Duodenal mucosa (tissue), 2 donors: ENCODE measurements around the gene XPC.

Source experiments
- H3K27ac ChIP-seq: one replicate; pipeline ENCODE4 v1.7.0; 2013; ENCODE audit warnings: low read depth, low read length
- H3K27me3 ChIP-seq, 2 donors: one replicate each; pipeline ENCODE4 v1.7.0; 2013; ENCODE audit warnings: low read length in 2 of 2, control low read depth in 1 of 2; ENCODE audit not compliant: insufficient read depth in 2 of 2, control insufficient read depth in 1 of 2
- H3K36me3 ChIP-seq, 2 donors: one replicate each; pipeline ENCODE4 v1.7.0; 2013; ENCODE audit warnings: low read length in 2 of 2, control low read depth in 1 of 2; ENCODE audit not compliant: insufficient read depth in 2 of 2, control insufficient read depth in 1 of 2
- H3K4me1 ChIP-seq, 2 donors: one replicate each; pipeline ENCODE4 v1.7.0; 2013; ENCODE audit warnings: low read length in 2 of 2, control low read depth in 1 of 2; ENCODE audit not compliant: insufficient read depth in 2 of 2, control insufficient read depth in 1 of 2
- H3K4me3 ChIP-seq, 2 donors: one replicate each; pipeline ENCODE4 v1.7.0; 2013; ENCODE audit warnings: low read length in 2 of 2, low read depth in 1 of 2
- H3K9ac ChIP-seq, 2 donors: one replicate each; pipeline ENCODE4 v1.7.0; 2013; ENCODE audit warnings: low read length in 2 of 2, low read depth in 1 of 2
- H3K9me3 ChIP-seq, 2 donors: one replicate each; pipeline ENCODE4 v1.7.0; 2013; ENCODE audit warnings: low read length in 2 of 2, control low read depth in 1 of 2; ENCODE audit not compliant: control insufficient read depth in 1 of 2

Gene XPC

GRCh38 chr3:14151471-14152083 lies 26.8 kb downstream of the XPC start:
- Histone ChIP-seq H3K9me3 (no peaks in the 10 kb centered on the region), H3K27me3 (no peaks in the 10 kb centered on the region), H3K4me3 (no peak overlapping the region), H3K36me3 (peaks cover 25 to 74% of the 10 kb centered on the region in 2 donors), H3K27ac (no peak overlapping the region), H3K4me1 (peaks cover 0 to 11% of the 10 kb centered on the region in 2 donors), H3K9ac (no peak overlapping the region)

- Histone ChIP-seq H3K27ac (no peak overlapping the region), H3K4me1 (peaks cover 1 to 11% of the 10 kb centered on the region in 2 donors), H3K9me3 (no peaks in the 10 kb centered on the region), H3K27me3 (no peaks in the 10 kb centered on the region), H3K4me3 (no peak overlapping the region), H3K9ac (no peak overlapping the region), H3K36me3 (peaks cover 26 to 72% of the 10 kb centered on the region in 2 donors)
Observed at GRCh38 chr3:14150491-14151230, 27.7 kb downstream of the XPC start.

- Histone ChIP-seq H3K27ac (no peak overlapping the region), H3K27me3 (no peaks in the 10 kb centered on the region), H3K36me3 (peaks cover 30 to 75% of the 10 kb centered on the region in 2 donors), H3K4me3 (no peak overlapping the region), H3K9me3 (no peaks in the 10 kb centered on the region), H3K4me1 (peaks cover 7 to 17% of the 10 kb centered on the region in 2 donors), H3K9ac (no peak overlapping the region)
Observed at GRCh38 chr3:14150078-14150477, 28.3 kb downstream of the XPC start.

- Histone ChIP-seq H3K36me3 (peaks cover 22 to 59% of the 10 kb centered on the region in 2 donors), H3K27ac (no peak overlapping the region), H3K9ac (no peak overlapping the region), H3K9me3 (no peaks in the 10 kb centered on the region), H3K4me1 (peaks cover 19 to 30% of the 10 kb centered on the region in 2 donors), H3K4me3 (no peak overlapping the region), H3K27me3 (no peaks in the 10 kb centered on the region)
Observed at GRCh38 chr3:14148041-14148985, 30.1 kb downstream of the XPC start.

- H3K27me3 ChIP-seq: no peaks in the 10 kb centered on the region
- no peak overlapping the region for H3K4me3 ChIP-seq
- no peak overlapping the region for H3K9ac ChIP-seq
- H3K36me3 ChIP-seq: peaks cover 22 to 57% of the 10 kb centered on the region in 2 donors
- no peak overlapping the region for H3K27ac ChIP-seq
- H3K4me1 ChIP-seq: peaks cover 19 to 27% of the 10 kb centered on the region in 2 donors
- no peaks in the 10 kb centered on the region for H3K9me3 ChIP-seq
Observed at GRCh38 chr3:14147617-14148016, 30.8 kb downstream of the XPC start.

- H3K27me3 ChIP-seq: no peaks in the 10 kb centered on the region
- H3K9ac ChIP-seq: no peak overlapping the region
- no peaks in the 10 kb centered on the region for H3K9me3 ChIP-seq
- H3K27ac ChIP-seq: no peak overlapping the region
- peaks cover 24 to 56% of the 10 kb centered on the region in 2 donors for H3K36me3 ChIP-seq
- H3K4me1 ChIP-seq: peaks cover 19 to 25% of the 10 kb centered on the region in 2 donors
- no peak overlapping the region for H3K4me3 ChIP-seq
Observed at GRCh38 chr3:14147066-14147435, 31.4 kb downstream of the XPC start.

GRCh38 chr3:14146381-14147065 lies 31.9 kb downstream of the XPC start:
- no peak overlapping the region for H3K9ac ChIP-seq
- no peak overlapping the region for H3K4me3 ChIP-seq
- peaks cover 29 to 56% of the 10 kb centered on the region in 2 donors for H3K36me3 ChIP-seq
- H3K27me3 ChIP-seq: no peaks in the 10 kb centered on the region
- H3K4me1 ChIP-seq: peaks cover 19 to 27% of the 10 kb centered on the region in 2 donors
- no peak overlapping the region for H3K27ac ChIP-seq
- no peaks in the 10 kb centered on the region for H3K9me3 ChIP-seq

- no peak overlapping the region for H3K9ac ChIP-seq
- H3K4me1 ChIP-seq: peaks cover 19 to 27% of the 10 kb centered on the region in 2 donors
- H3K9me3 ChIP-seq: no peaks in the 10 kb centered on the region
- no peak overlapping the region for H3K4me3 ChIP-seq
- no peak overlapping the region for H3K27ac ChIP-seq
- H3K36me3 ChIP-seq: peaks cover 32 to 56% of the 10 kb centered on the region in 2 donors
- no peaks in the 10 kb centered on the region for H3K27me3 ChIP-seq
Observed at GRCh38 chr3:14145670-14146380, 32.6 kb downstream of the XPC start.

GRCh38 chr3:14145236-14145635 lies 33.2 kb downstream of the XPC start:
- Histone ChIP-seq H3K9me3 (no peaks in the 10 kb centered on the region), H3K4me3 (no peak overlapping the region), H3K27ac (peak overlapping the region; percentile 61), H3K36me3 (peaks cover 38 to 56% of the 10 kb centered on the region in 2 donors), H3K4me1 (peaks cover 19 to 27% of the 10 kb centered on the region in 2 donors), H3K9ac (no peak overlapping the region), H3K27me3 (no peaks in the 10 kb centered on the region)
